HepG2 (cell line): ENCODE results near the gene ZNF687. TPM values are rescaled to one million over a fixed set of nuclear protein-coding genes. Genes with fewer than 3 reads are reported as not detected.

ENCODE experiments used
- BATF2 ChIP-seq: sonication (generic); formaldehyde crosslinking; IDR thresholded peaks from 2 replicates; pipeline ENCODE4 v1.8.0; 2022; ENCODE audit warnings: mild to moderate bottlenecking, missing genetic modification reagents, moderate library complexity
- CHD2 ChIP-seq: IDR thresholded peaks from 2 replicates; pipeline ENCODE4 v1.6.1; 2011; ENCODE audit warnings: low read depth, low read length, improper control_type of control experiment
- DRAP1 ChIP-seq: IDR thresholded peaks from 2 replicates; pipeline ENCODE4 v1.6.1; 2016; ENCODE audit warnings: missing genetic modification reagents, missing compliant biosample characterization
- GRHL1 ChIP-seq: sonication (generic); formaldehyde crosslinking; conservative IDR thresholded peaks from 2 replicates; pipeline ENCODE4 v1.8.0; 2022; ENCODE audit warnings: missing genetic modification reagents
- HBP1 ChIP-seq: IDR thresholded peaks from 2 replicates; pipeline ENCODE4 v1.6.1; 2016; ENCODE audit warnings: low read depth, control low read depth
- HHEX ChIP-seq: IDR thresholded peaks from 2 replicates; pipeline ENCODE4 v1.6.1; 2016; ENCODE audit warnings: control low read depth
- KLF6 ChIP-seq: IDR thresholded peaks from 2 replicates; pipeline ENCODE4 v1.8.0; 2016; ENCODE audit warnings: missing biosample characterization, missing genetic modification reagents
- MYNN ChIP-seq: sonication (generic); formaldehyde crosslinking; IDR thresholded peaks from 2 replicates; pipeline ENCODE4 v1.4.0; 2020; ENCODE audit warnings: mild to moderate bottlenecking, low read depth, missing genetic modification reagents
- NKX3-1 ChIP-seq: sonication (generic); formaldehyde crosslinking; IDR thresholded peaks from 2 replicates; pipeline ENCODE4 v1.5.0; 2020; ENCODE audit warnings: missing genetic modification reagents
- SIN3B ChIP-seq: fragments of 150-350 bp; IDR thresholded peaks from 2 replicates; pipeline ENCODE4 v1.6.1; 2014; ENCODE audit warnings: low read length
- SMAD9 ChIP-seq: sonication (generic); formaldehyde crosslinking; IDR thresholded peaks from 2 replicates; pipeline ENCODE4 v1.5.1; 2020; ENCODE audit warnings: mild to moderate bottlenecking, missing genetic modification reagents
- SP140L ChIP-seq: sonication (generic); formaldehyde crosslinking; IDR thresholded peaks from 2 replicates; pipeline ENCODE4 v1.4.0; 2020; ENCODE audit warnings: missing genetic modification reagents, borderline replicate concordance
- U2AF2 ChIP-seq: fragments of 200-400 bp; formaldehyde crosslinking; IDR thresholded peaks from 2 replicates; pipeline ENCODE4 v1.6.1; 2017; ENCODE audit warnings: low read depth, mild to moderate bottlenecking, low read length
- ZBTB43 ChIP-seq: sonication (generic); formaldehyde crosslinking; conservative IDR thresholded peaks from 2 replicates; pipeline ENCODE4 v1.4.0; 2020; ENCODE audit warnings: missing genetic modification reagents
- ZNF256 ChIP-seq: sonication (generic); formaldehyde crosslinking; conservative IDR thresholded peaks from 2 replicates; pipeline ENCODE4 v1.4.0; 2020; ENCODE audit warnings: missing genetic modification reagents
- ZNF280D ChIP-seq: sonication (generic); formaldehyde crosslinking; IDR thresholded peaks from 2 replicates; pipeline ENCODE4 v1.5.1; 2020; ENCODE audit warnings: mild to moderate bottlenecking, missing genetic modification reagents
- ZNF329 ChIP-seq: sonication (generic); formaldehyde crosslinking; IDR thresholded peaks from 2 replicates; pipeline ENCODE4 v1.9.0; 2021; ENCODE audit warnings: low read depth, mild to moderate bottlenecking, missing genetic modification reagents
- ZNF350 ChIP-seq: sonication (generic); formaldehyde crosslinking; IDR thresholded peaks from 2 replicates; pipeline ENCODE4 v1.4.0; 2020; ENCODE audit warnings: mild to moderate bottlenecking, low read depth, missing genetic modification reagents, borderline replicate concordance
- ZNF674 ChIP-seq: sonication (generic); formaldehyde crosslinking; IDR thresholded peaks from 2 replicates; pipeline ENCODE4 v1.5.0; 2020; ENCODE audit warnings: low read depth, mild to moderate bottlenecking, missing genetic modification reagents
- polyA plus RNA-seq, 8 experiments: library from polyadenylated mRNA; depleted of rRNA in 3 of 8; stranded (reverse) in 7 of 8; unstranded in 1 of 8; fragments of >200 nt; fragmentation: Illumina TruSeq in 4 of 8; extraction: Trizol in 4 of 8; gene quantifications; 2 replicates each; pipeline versions ENCODE4 v1.2.1 to v1.2.3, GENCODE V29; 2011 to 2016; ENCODE audit warnings: low read depth in 4 of 8, missing spikeins in 1 of 8, mixed read lengths in 1 of 8; ENCODE audit not compliant: insufficient read depth in 1 of 8
- total RNA-seq, 5 experiments: library from RNA; depleted of rRNA; stranded (reverse); fragments of >200 nt; fragmentation: Illumina TruSeq; extraction: Trizol; gene quantifications; 2 replicates each; pipeline ENCODE4 v1.2.3, GENCODE V29; 2016; ENCODE audit warnings: low read depth in 1 of 5

Gene ZNF687
- total and polyA plus RNA-seq, 2 of the 13 experiments (the other 11 are each of a cell fraction or from before 2014, with no cell fraction given): 14.1 to 16.5 TPM

GRCh38 chr1:151281969-151282882 lies at the start of gene ZNF687 (continued):
- TF ChIP-seq SMAD9 (CRISPR knock-in tag) (no peak), KLF6 (CRISPR knock-in tag) (peak; percentile 18; the same call in 1 of the 2 replicates), HHEX (CRISPR knock-in tag) (no peak), ZNF256 (CRISPR knock-in tag) (no peak), BATF2 (CRISPR knock-in tag) (no peak), MYNN (CRISPR knock-in tag) (no peak), SP140L (CRISPR knock-in tag) (no peak), ZNF674 (CRISPR knock-in tag) (no peak), ZNF329 (no peak; the same call in 1 of the 2 replicates), ZNF280D (no peak), CHD2 (peak; percentile 80), ZNF350 (CRISPR knock-in tag) (no peak), HBP1 (CRISPR knock-in tag) (peak; percentile 27; the same call in 1 of the 2 replicates), ZBTB43 (no peak), DRAP1 (CRISPR knock-in tag) (peak; percentile 86), NKX3-1 (peak; percentile 57; the same call in 1 of the 2 replicates), U2AF2 (no peak), SIN3B (no peak), GRHL1 (CRISPR knock-in tag) (no peak)
